ENCODE results near the gene CCDC112.

The CCDC112 gene

DNA sequence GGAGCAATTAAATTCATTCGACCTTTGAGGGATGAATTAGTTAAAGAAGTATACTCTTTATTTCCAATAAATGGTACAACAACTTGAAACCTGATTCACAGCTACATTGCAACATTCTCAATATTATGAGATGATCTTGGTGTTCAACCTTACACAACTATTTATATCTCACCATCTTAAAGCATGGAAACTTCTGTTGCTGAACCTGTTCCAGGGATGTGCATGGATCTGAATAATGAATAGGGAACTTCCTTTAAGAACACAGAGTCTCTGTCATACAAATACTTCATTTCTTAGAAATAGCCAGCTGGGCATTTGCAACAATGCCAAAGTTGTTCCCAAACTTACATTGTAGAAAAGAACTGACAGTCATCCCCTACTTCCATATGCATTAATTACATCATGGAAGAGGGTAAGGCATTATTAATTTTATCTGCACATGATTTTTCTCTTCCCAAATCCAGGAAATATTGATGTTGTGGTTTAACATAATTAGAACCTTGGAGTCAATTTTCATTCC is 39.8 kb upstream of the CCDC112 start:
- no peaks in the 10 kb centered on the region for H3K27me3 ChIP-seq (ENCODE audit: insufficient read depth, low read depth)
- no peak overlapping the region for H3K4me2 ChIP-seq
- H2AFZ ChIP-seq (ENCODE audit: low read depth), result no peak overlapping the region
- peaks cover 43% of the 10 kb centered on the region for H3K4me1 ChIP-seq (ENCODE audit: low read depth, poor library complexity, severe bottlenecking)
- no peaks in the 10 kb centered on the region for H3K36me3 ChIP-seq (ENCODE audit: insufficient read depth)
- H3K27ac ChIP-seq, result no peak overlapping the region
- TF ChIP-seq, protein P1, sequence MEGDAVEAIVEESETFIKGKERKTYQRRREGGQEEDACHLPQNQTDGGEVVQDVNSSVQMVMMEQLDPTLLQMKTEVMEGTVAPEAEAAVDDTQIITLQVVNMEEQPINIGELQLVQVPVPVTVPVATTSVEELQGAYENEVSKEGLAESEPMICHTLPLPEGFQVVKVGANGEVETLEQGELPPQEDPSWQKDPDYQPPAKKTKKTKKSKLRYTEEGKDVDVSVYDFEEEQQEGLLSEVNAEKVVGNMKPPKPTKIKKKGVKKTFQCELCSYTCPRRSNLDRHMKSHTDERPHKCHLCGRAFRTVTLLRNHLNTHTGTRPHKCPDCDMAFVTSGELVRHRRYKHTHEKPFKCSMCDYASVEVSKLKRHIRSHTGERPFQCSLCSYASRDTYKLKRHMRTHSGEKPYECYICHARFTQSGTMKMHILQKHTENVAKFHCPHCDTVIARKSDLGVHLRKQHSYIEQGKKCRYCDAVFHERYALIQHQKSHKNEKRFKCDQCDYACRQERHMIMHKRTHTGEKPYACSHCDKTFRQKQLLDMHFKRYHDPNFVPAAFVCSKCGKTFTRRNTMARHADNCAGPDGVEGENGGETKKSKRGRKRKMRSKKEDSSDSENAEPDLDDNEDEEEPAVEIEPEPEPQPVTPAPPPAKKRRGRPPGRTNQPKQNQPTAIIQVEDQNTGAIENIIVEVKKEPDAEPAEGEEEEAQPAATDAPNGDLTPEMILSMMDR (conservative IDR thresholded peaks at IDR 0.05; ENCODE audit: low read depth, low read length), result no peak
- H4K20me1 ChIP-seq (ENCODE audit: insufficient read depth), result no peaks in the 10 kb centered on the region
- no peak overlapping the region for H3K9ac ChIP-seq
- H3K4me3 ChIP-seq (IDR thresholded peaks at IDR 0.05; ENCODE audit: insufficient read depth, low read depth, low read length), result no peak overlapping the region
- no peaks in the 10 kb centered on the region for H3K79me2 ChIP-seq (ENCODE audit: insufficient read depth, low read depth)

DNA sequence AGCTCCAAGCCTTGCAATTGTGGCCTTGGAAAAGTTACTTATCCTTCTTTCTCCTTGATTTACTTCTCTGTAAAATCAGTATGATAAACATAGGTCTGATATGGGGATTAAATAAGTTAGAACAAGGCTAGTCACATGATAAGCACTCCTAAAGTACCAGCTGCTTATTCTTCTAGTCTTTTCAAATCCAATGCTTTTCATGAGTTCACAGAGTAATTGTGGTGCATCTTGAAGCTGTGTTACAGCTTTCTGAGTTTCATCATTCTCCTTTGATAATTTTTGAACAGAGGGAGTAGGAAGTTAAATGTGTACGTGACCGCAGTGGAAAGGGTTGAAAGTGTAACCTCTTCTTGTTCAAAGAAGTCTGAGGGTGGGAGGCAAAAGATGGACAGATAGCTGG is 38.8 kb upstream of the CCDC112 start:
- Histone ChIP-seq H3K4me3 (IDR thresholded peaks at IDR 0.05; ENCODE audit: insufficient read depth, low read depth, low read length) (no peak overlapping the region), H4K20me1 (ENCODE audit: insufficient read depth) (no peaks in the 10 kb centered on the region), H3K27me3 (ENCODE audit: insufficient read depth, low read depth) (no peaks in the 10 kb centered on the region), H3K79me2 (ENCODE audit: insufficient read depth, low read depth) (no peaks in the 10 kb centered on the region), H2AFZ (ENCODE audit: low read depth) (no peak overlapping the region), H3K4me2 (0 out of 2 replicates have a peak overlapping the region, but pooled peaks have one; percentile 4), H3K27ac (no peak overlapping the region), H3K36me3 (ENCODE audit: insufficient read depth) (no peaks in the 10 kb centered on the region), H3K4me1 (ENCODE audit: low read depth, poor library complexity, severe bottlenecking) (peaks cover 53% of the 10 kb centered on the region), H3K9ac (no peak overlapping the region)
- TF ChIP-seq, protein P1 (conservative IDR thresholded peaks at IDR 0.05; ENCODE audit: low read depth, low read length), result no peak

DNA sequence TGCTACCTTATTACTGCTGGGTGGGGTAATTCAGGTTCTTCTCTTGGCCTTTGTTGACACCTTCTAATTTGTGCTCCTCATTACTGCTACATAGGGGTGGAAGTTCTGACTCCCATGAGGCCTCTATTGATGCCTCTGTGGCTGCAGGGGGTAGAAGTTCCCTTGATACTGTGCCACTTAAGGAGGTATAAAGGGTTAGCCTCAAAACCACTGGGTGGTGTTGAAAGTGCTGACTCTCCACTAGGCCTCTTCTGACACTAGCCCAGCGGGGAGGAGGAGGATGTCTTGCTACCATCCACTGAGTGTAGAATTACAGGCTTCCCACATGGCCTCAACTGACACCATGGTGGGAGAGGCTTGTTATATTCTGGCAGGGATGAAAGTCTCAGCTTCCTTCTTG is 36.7 kb upstream of the CCDC112 start:
- Histone ChIP-seq H3K27me3 (ENCODE audit: insufficient read depth, low read depth) (no peaks in the 10 kb centered on the region), H3K4me2 (peak overlapping the region; percentile 18; the same call in 1 of the 2 replicates), H3K9ac (no peak overlapping the region), H3K27ac (peak overlapping the region; percentile 51), H3K36me3 (ENCODE audit: insufficient read depth) (no peaks in the 10 kb centered on the region), H3K79me2 (ENCODE audit: insufficient read depth, low read depth) (no peaks in the 10 kb centered on the region), H3K4me3 (IDR thresholded peaks at IDR 0.05; ENCODE audit: insufficient read depth, low read depth, low read length) (no peak overlapping the region), H4K20me1 (ENCODE audit: insufficient read depth) (no peaks in the 10 kb centered on the region), H3K4me1 (ENCODE audit: low read depth, poor library complexity, severe bottlenecking) (peaks cover 73% of the 10 kb centered on the region), H2AFZ (ENCODE audit: low read depth) (no peak overlapping the region; the same call in 1 of the 2 replicates)
- TF ChIP-seq, protein P1 (conservative IDR thresholded peaks at IDR 0.05; ENCODE audit: low read depth, low read length), result no peak

DNA sequence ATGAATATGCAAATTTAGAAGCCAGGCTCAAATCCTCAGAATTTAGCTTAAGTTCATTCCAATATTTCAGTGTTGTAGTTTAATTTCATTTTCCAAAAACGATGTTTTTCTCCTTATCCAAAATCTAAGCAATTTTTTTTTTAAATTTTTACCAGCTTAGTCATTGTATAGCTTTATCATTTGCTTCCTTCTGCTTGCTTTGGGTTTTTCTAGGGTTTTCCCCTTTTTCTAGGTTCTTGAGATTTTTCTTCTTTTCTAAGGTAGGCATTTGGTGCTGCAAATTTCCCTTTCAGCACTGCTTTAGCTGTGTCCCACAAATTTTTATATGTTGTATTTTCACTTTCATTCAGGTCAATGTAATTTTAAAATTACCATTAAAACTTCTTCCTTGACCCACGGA is 34.4 kb upstream of the CCDC112 start:
- no peaks in the 10 kb centered on the region for H3K27me3 ChIP-seq (ENCODE audit: insufficient read depth, low read depth)
- no peak overlapping the region for H3K27ac ChIP-seq
- H2AFZ ChIP-seq (ENCODE audit: low read depth), result no peak overlapping the region
- no peak overlapping the region for H3K4me3 ChIP-seq (IDR thresholded peaks at IDR 0.05; ENCODE audit: insufficient read depth, low read depth, low read length)
- no peaks in the 10 kb centered on the region for H3K79me2 ChIP-seq (ENCODE audit: insufficient read depth, low read depth)
- H3K4me2 ChIP-seq, result peak overlapping the region; percentile 27; the same call in 1 of the 2 replicates
- H3K36me3 ChIP-seq (ENCODE audit: insufficient read depth), result no peaks in the 10 kb centered on the region
- H4K20me1 ChIP-seq (ENCODE audit: insufficient read depth), result no peaks in the 10 kb centered on the region
- TF ChIP-seq, protein P1 (conservative IDR thresholded peaks at IDR 0.05; ENCODE audit: low read depth, low read length), result no peak
- H3K9ac ChIP-seq, result no peak overlapping the region
- H3K4me1 ChIP-seq (ENCODE audit: low read depth, poor library complexity, severe bottlenecking), result peaks cover 85% of the 10 kb centered on the region

Measured in KMS-11 (cell line).